HEK293 (cell line): Measurements from ENCODE around the gene CD300E.
"Not testable (repeated sequence)": the region's sequence is repeated elsewhere in the genome, so short reads cannot be mapped to it uniquely, and the experiment has no call there.

Experiments
- CTCF ChIA-PET: fragments of 350-600 bp; formaldehyde crosslinking; extraction: SDS; loops from one replicate; lab custom pipeline; 2021; ENCODE audit warnings: antibody characterized with exemption; lab: Yijun Ruan, JAX
- POLR2A ChIA-PET: fragments of 300-600 bp; formaldehyde crosslinking; extraction: SDS; loops from one replicate; lab custom pipeline; 2020; ENCODE audit warnings: antibody characterized with exemption, inconsistent platforms; lab: Yijun Ruan, JAX
- H3K27ac ChIP-seq: fragments of 200-500 bp; sonication (Bioruptor generic); 2 replicates; pipeline ENCODE4 v1.5.1; 2014; ENCODE audit warnings: low read depth, low read length, control low read depth, inconsistent platforms; ENCODE audit errors: extremely low read depth
- H3K36me3 ChIP-seq, 2 experiments: fragments of 200-500 bp in 1 of 2; sonication (Bioruptor generic) in 1 of 2; 1 replicate in 1 of 2; 2 replicates in 1 of 2; pipeline ENCODE4 v1.5.1; 2014 to 2017; ENCODE audit warnings: inconsistent platforms in 2 of 2, low read length in 2 of 2; ENCODE audit not compliant: control insufficient read depth in 2 of 2, insufficient read depth in 1 of 2
- H3K4me1 ChIP-seq: fragments of 200-500 bp; sonication (Bioruptor generic); 2 replicates; pipeline ENCODE4 v1.5.1; 2014; ENCODE audit warnings: mild to moderate bottlenecking, low read length, inconsistent platforms; ENCODE audit not compliant: control insufficient read depth, insufficient read depth
- H3K4me3 ChIP-seq: 2 replicates; pipeline ENCODE4 v1.5.1; 2011; ENCODE audit warnings: low read depth, mild to moderate bottlenecking, control low read depth, low read length, moderate library complexity
- H3K9me3 ChIP-seq: fragments of 200-500 bp; sonication (Bioruptor generic); 2 replicates; pipeline ENCODE4 v1.5.1; 2014; ENCODE audit warnings: low read depth, low read length, inconsistent platforms; ENCODE audit not compliant: control insufficient read depth, insufficient read depth
- BCL6B ChIP-seq: fragments of 450-650 bp; formaldehyde crosslinking; IDR thresholded peaks from 2 replicates; pipeline ENCODE4 v1.5.1; 2017; ENCODE audit warnings: missing biosample characterization, missing genetic modification characterization
- FEZF1 ChIP-seq: fragments of 450-650 bp; formaldehyde crosslinking; IDR thresholded peaks from 2 replicates; pipeline ENCODE4 v1.5.1; 2016; ENCODE audit warnings: missing biosample characterization, missing genetic modification characterization
- TRIM28 ChIP-seq: IDR thresholded peaks from 2 replicates; pipeline ENCODE4 v1.6.1; 2011; ENCODE audit warnings: low read length, control low read depth, borderline replicate concordance
- ZBTB11 ChIP-seq: fragments of 450-650 bp; formaldehyde crosslinking; conservative IDR thresholded peaks from 2 replicates; pipeline ENCODE4 v1.5.1; 2016; ENCODE audit warnings: low read depth, missing biosample characterization, missing genetic modification characterization
- ZBTB49 ChIP-seq: fragments of 450-650 bp; formaldehyde crosslinking; IDR thresholded peaks from 2 replicates; pipeline ENCODE4 v1.5.1; 2016; ENCODE audit warnings: missing biosample characterization, missing genetic modification characterization, low read depth
- ZNF174 ChIP-seq: fragments of 450-650 bp; formaldehyde crosslinking; IDR thresholded peaks from 2 replicates; pipeline ENCODE4 v1.5.0; 2017; ENCODE audit warnings: missing biosample characterization, mild to moderate bottlenecking, missing genetic modification characterization
- ZNF292 ChIP-seq: fragments of 450-650 bp; formaldehyde crosslinking; IDR thresholded peaks from 2 replicates; pipeline ENCODE4 v1.5.1; 2016; ENCODE audit warnings: low read depth, missing biosample characterization, missing genetic modification characterization, borderline replicate concordance
- ZNF324 ChIP-seq: fragments of 450-650 bp; formaldehyde crosslinking; IDR thresholded peaks from 2 replicates; pipeline ENCODE4 v1.5.1; 2016; ENCODE audit warnings: missing biosample characterization, missing genetic modification characterization
- ZNF394 ChIP-seq: fragments of 450-650 bp; formaldehyde crosslinking; IDR thresholded peaks from 2 replicates; pipeline ENCODE4 v1.5.1; 2016; ENCODE audit warnings: missing biosample characterization, missing genetic modification characterization, mild to moderate bottlenecking, moderate library complexity, borderline replicate concordance
- ZNF404 ChIP-seq: fragments of 450-650 bp; formaldehyde crosslinking; IDR thresholded peaks from 2 replicates; pipeline ENCODE4 v1.5.1; 2017; ENCODE audit warnings: missing biosample characterization, missing genetic modification characterization
- ZNF514 ChIP-seq: fragments of 450-650 bp; formaldehyde crosslinking; IDR thresholded peaks from 2 replicates; pipeline ENCODE4 v1.5.1; 2016; ENCODE audit warnings: missing biosample characterization, missing genetic modification characterization
- ZNF529 ChIP-seq: fragments of 450-650 bp; formaldehyde crosslinking; IDR thresholded peaks from 2 replicates; pipeline ENCODE4 v1.5.1; 2017; ENCODE audit warnings: missing genetic modification characterization, missing biosample characterization; ENCODE audit not compliant: insufficient replicate concordance
- ZNF530 ChIP-seq: fragments of 450-650 bp; formaldehyde crosslinking; IDR thresholded peaks from 2 replicates; pipeline ENCODE4 v1.5.1; 2016; ENCODE audit warnings: low read depth, missing biosample characterization, missing genetic modification characterization
- ZNF558 ChIP-seq: fragments of 450-650 bp; formaldehyde crosslinking; IDR thresholded peaks from 2 replicates; pipeline ENCODE4 v1.5.1; 2016; ENCODE audit warnings: missing biosample characterization, missing genetic modification characterization
- ZNF610 ChIP-seq: fragments of 450-650 bp; formaldehyde crosslinking; IDR thresholded peaks from 2 replicates; pipeline ENCODE4 v1.5.1; 2016; ENCODE audit warnings: missing biosample characterization, missing genetic modification characterization, borderline replicate concordance
- ZNF792 ChIP-seq: fragments of 450-650 bp; formaldehyde crosslinking; IDR thresholded peaks from 2 replicates; pipeline ENCODE4 v1.5.1; 2016; ENCODE audit warnings: missing biosample characterization, missing genetic modification characterization
- ZSCAN16 ChIP-seq: fragments of 450-650 bp; formaldehyde crosslinking; IDR thresholded peaks from 2 replicates; pipeline ENCODE4 v1.5.1; 2016; ENCODE audit warnings: missing biosample characterization, missing genetic modification characterization

CD300E gene

GRCh38 chr17:74574489-74575142 is 48.9 kb downstream of the CD300E start:
- ChIA-PET CTCF (interaction anchor here (0.8 to 1.6 kb wide), 2 partner anchors 8 to 34 kb away, joined by 4 to 9 read pairs; no protein-coding TSS in a partner anchor), POLR2A (interaction anchor here (0.6 kb wide), 1 partner anchor 50 kb away, joined by 9 read pairs; no protein-coding TSS in a partner anchor)
- H3K9me3 ChIP-seq, result no peaks in the 10 kb centered on the region
- TF ChIP-seq ZNF529 (tag by site-specific recombination) (no peak), ZNF514 (no peak), ZNF610 (tag by site-specific recombination) (no peak), ZBTB11 (tag by site-specific recombination) (no peak), ZNF530 (tag by site-specific recombination) (no peak), ZNF174 (tag by site-specific recombination) (no peak), ZNF292 (tag by site-specific recombination) (no peak), ZSCAN16 (no peak), ZNF792 (tag by site-specific recombination) (no peak), ZNF404 (no peak), FEZF1 (tag by site-specific recombination) (no peak), ZBTB49 (tag by site-specific recombination) (no peak), ZNF558 (tag by site-specific recombination) (no peak), ZNF324 (tag by site-specific recombination) (no peak), BCL6B (tag by site-specific recombination) (no peak), TRIM28 (no peak), ZNF394 (no peak)
- H3K36me3 ChIP-seq, result no peaks in the 10 kb centered on the region
- H3K4me1 ChIP-seq, result no peaks in the 10 kb centered on the region
- H3K27ac ChIP-seq, result no peak overlapping the region
- no peak overlapping the region for H3K4me3 ChIP-seq

- H3K36me3 ChIP-seq, H3K4me3 ChIP-seq, H3K27ac ChIP-seq, H3K4me1 ChIP-seq, H3K9me3 ChIP-seq, POLR2A ChIA-PET: not testable (repeated sequence)
- CTCF ChIA-PET, result interaction anchor here (0.6 to 1.6 kb wide), 3 partner anchors 7 to 179 kb away, joined by 3 to 9 read pairs (median 4); no protein-coding TSS in a partner anchor
Observed at GRCh38 chr17:74573635-74574034, 49.9 kb downstream of the CD300E start.
